ENCODE data around the gene PTCH2. TPM values are rescaled to one million over a fixed set of nuclear protein-coding genes. Genes with fewer than 3 reads are reported as not detected.

Gene PTCH2
- total and polyA plus RNA-seq, 2 of the 13 experiments (the other 11 are each of a cell fraction or from before 2014, with no cell fraction given), result 0.60 to 1.5 TPM

DNA sequence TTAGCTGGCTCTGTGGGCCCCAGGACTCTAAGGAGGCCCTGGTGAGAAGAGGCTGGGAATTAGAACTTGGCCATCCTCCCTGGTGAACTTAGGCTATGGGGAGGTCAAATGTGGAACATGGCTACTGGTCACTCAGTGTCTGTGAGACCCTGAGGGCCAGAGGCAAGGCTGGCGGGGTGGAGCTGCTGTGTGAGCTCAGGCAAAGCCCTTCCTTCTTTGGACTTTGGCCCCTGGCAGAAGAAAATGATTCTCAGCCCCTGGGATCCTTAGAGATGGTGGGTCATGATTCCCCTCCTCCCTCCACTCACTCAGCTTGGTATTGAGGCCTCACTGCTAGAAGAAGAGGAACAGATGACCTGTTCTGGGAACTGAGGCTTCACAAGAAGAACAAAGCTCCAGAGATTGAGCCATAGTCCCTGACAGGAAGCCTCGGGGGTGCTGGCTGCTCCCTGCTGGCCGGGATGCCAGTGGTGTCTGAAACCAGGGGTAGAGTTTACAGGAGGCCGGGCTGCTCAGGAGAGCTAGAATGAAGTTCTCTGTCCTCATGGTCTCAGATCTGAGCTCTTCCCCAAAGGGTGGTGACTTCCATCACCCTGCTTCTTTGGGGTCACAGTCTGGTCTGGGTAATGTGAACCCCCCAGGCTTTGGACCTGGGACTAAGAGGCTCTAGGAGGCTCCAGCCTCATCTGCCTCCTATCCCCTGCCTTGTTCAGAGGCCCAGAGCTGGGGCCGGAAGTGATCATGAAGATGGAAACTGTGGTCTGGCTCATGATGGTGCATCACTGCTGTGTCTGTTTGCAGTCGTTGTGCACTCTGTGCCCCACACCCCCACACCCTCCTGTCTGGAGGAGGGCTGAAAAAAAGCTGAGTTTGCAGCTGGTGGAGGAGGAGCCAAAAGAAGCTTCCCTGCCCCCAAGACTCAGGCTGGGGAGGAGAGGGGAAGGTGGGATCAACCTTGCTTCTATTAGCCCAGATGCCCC lies 33.8 kb downstream of the PTCH2 start (continued):
- peak; percentile 42; the same call in 1 of the 2 replicates for TF ChIP-seq MTA1 (CRISPR knock-in tag; IDR thresholded peaks at IDR 0.05; ENCODE audit: borderline replicate concordance)
- TF ChIP-seq, protein P1, sequence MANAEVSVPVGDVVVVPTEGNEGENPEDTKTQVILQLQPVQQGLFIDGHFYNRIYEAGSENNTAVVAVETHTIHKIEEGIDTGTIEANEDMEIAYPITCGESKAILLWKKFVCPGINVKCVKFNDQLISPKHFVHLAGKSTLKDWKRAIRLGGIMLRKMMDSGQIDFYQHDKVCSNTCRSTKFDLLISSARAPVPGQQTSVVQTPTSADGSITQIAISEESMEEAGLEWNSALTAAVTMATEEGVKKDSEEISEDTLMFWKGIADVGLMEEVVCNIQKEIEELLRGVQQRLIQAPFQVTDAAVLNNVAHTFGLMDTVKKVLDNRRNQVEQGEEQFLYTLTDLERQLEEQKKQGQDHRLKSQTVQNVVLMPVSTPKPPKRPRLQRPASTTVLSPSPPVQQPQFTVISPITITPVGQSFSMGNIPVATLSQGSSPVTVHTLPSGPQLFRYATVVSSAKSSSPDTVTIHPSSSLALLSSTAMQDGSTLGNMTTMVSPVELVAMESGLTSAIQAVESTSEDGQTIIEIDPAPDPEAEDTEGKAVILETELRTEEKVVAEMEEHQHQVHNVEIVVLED (CRISPR knock-in tag; IDR thresholded peaks at IDR 0.05; ENCODE audit: borderline replicate concordance), result 0 out of 2 replicates have a peak, but pooled peaks have one; percentile 35
- TF ChIP-seq, protein P2, sequence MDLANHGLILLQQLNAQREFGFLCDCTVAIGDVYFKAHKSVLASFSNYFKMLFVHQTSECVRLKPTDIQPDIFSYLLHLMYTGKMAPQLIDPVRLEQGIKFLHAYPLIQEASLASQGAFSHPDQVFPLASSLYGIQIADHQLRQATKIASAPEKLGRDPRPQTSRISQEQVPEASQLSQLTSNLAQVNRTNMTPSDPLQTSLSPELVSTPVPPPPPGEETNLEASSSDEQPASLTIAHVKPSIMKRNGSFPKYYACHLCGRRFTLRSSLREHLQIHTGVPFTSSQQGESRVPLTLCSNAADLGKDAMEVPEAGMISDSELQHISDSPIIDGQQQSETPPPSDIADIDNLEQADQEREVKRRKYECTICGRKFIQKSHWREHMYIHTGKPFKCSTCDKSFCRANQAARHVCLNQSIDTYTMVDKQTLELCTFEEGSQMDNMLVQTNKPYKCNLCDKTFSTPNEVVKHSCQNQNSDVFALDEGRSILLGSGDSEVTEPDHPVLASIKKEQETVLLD (CRISPR knock-in tag; IDR thresholded peaks at IDR 0.05; ENCODE audit: low read depth), result no peak
- no peak for TF ChIP-seq TBP (CRISPR knock-in tag; IDR thresholded peaks at IDR 0.05)
- TF ChIP-seq ELF4 (CRISPR knock-in tag; IDR thresholded peaks at IDR 0.05; ENCODE audit: borderline replicate concordance), result no peak
- no peak for TF ChIP-seq ZNF713 (CRISPR knock-in tag; IDR thresholded peaks at IDR 0.05)
- TF ChIP-seq ZNF598 (CRISPR knock-in tag; IDR thresholded peaks at IDR 0.05; ENCODE audit: borderline replicate concordance), result peak; percentile 6; the same call in 1 of the 2 replicates
- no peak for TF ChIP-seq ZKSCAN1 (IDR thresholded peaks at IDR 0.05; ENCODE audit: low read length)
- TF ChIP-seq MAFG (CRISPR knock-in tag; IDR thresholded peaks at IDR 0.05), result no peak
- TF ChIP-seq CENPBD1 (CRISPR knock-in tag; IDR thresholded peaks at IDR 0.05; ENCODE audit: borderline replicate concordance, low read depth), result no peak
- TF ChIP-seq, protein P3, sequence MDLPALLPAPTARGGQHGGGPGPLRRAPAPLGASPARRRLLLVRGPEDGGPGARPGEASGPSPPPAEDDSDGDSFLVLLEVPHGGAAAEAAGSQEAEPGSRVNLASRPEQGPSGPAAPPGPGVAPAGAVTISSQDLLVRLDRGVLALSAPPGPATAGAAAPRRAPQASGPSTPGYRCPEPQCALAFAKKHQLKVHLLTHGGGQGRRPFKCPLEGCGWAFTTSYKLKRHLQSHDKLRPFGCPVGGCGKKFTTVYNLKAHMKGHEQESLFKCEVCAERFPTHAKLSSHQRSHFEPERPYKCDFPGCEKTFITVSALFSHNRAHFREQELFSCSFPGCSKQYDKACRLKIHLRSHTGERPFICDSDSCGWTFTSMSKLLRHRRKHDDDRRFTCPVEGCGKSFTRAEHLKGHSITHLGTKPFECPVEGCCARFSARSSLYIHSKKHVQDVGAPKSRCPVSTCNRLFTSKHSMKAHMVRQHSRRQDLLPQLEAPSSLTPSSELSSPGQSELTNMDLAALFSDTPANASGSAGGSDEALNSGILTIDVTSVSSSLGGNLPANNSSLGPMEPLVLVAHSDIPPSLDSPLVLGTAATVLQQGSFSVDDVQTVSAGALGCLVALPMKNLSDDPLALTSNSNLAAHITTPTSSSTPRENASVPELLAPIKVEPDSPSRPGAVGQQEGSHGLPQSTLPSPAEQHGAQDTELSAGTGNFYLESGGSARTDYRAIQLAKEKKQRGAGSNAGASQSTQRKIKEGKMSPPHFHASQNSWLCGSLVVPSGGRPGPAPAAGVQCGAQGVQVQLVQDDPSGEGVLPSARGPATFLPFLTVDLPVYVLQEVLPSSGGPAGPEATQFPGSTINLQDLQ (CRISPR knock-in tag; IDR thresholded peaks at IDR 0.05), result no peak
- TF ChIP-seq, protein P4, sequence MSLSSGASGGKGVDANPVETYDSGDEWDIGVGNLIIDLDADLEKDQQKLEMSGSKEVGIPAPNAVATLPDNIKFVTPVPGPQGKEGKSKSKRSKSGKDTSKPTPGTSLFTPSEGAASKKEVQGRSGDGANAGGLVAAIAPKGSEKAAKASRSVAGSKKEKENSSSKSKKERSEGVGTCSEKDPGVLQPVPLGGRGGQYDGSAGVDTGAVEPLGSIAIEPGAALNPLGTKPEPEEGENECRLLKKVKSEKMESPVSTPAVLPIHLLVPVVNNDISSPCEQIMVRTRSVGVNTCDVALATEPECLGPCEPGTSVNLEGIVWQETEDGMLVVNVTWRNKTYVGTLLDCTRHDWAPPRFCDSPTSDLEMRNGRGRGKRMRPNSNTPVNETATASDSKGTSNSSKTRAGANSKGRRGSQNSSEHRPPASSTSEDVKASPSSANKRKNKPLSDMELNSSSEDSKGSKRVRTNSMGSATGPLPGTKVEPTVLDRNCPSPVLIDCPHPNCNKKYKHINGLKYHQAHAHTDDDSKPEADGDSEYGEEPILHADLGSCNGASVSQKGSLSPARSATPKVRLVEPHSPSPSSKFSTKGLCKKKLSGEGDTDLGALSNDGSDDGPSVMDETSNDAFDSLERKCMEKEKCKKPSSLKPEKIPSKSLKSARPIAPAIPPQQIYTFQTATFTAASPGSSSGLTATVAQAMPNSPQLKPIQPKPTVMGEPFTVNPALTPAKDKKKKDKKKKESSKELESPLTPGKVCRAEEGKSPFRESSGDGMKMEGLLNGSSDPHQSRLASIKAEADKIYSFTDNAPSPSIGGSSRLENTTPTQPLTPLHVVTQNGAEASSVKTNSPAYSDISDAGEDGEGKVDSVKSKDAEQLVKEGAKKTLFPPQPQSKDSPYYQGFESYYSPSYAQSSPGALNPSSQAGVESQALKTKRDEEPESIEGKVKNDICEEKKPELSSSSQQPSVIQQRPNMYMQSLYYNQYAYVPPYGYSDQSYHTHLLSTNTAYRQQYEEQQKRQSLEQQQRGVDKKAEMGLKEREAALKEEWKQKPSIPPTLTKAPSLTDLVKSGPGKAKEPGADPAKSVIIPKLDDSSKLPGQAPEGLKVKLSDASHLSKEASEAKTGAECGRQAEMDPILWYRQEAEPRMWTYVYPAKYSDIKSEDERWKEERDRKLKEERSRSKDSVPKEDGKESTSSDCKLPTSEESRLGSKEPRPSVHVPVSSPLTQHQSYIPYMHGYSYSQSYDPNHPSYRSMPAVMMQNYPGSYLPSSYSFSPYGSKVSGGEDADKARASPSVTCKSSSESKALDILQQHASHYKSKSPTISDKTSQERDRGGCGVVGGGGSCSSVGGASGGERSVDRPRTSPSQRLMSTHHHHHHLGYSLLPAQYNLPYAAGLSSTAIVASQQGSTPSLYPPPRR (CRISPR knock-in tag; IDR thresholded peaks at IDR 0.05; ENCODE audit: borderline replicate concordance), result no peak
- no peak for TF ChIP-seq IRF1 (CRISPR knock-in tag; IDR thresholded peaks at IDR 0.05; ENCODE audit: low read depth)

Data from HepG2 (cell line).